Thyroid gland (tissue), 4 donors: ENCODE data around the gene SLC25A29.

Experiments
- CTCF ChIP-seq, 6 experiments: fragments of 200-600 bp in 3 of 6; fragments of 450-650 bp in 3 of 6; sonication (generic) in 3 of 6; IDR thresholded peaks; one replicate each; pipeline ENCODE4 v1.5.1; 2016 to 2019; ENCODE audit warnings: antibody characterized with exemption in 6 of 6, mild to moderate bottlenecking in 2 of 6, inconsistent platforms in 1 of 6, moderate library complexity in 1 of 6
- POLR2A ChIP-seq, 2 donors: fragments of 450-650 bp; IDR thresholded peaks; one replicate each; pipeline ENCODE4 v1.6.1; 2017; ENCODE audit warnings: antibody characterized with exemption in 2 of 2, mild to moderate bottlenecking in 2 of 2, moderate library complexity in 1 of 2

GRCh38 chr14:100306101-100306997, at the start of gene SLC25A29:
- TF ChIP-seq POLR2A (IDR thresholded peaks at IDR 0.05) (peak; percentile 95 to 98), CTCF (IDR thresholded peaks at IDR 0.05) (no peak)
